ENCODE measurements around the gene FGFR2. TPM values are rescaled to one million over a fixed set of nuclear protein-coding genes. Genes with fewer than 3 reads are reported as not detected.

Gene FGFR2
- total and polyA plus RNA-seq, 2 donors (not counting 3 experiments of a cell fraction or from before 2014, with no cell fraction given): 0.06 TPM; not detected in 1

- Histone ChIP-seq H3K9me3 (replicated peaks; ENCODE audit: control insufficient read depth, insufficient read depth, low read length) (no peaks in the 10 kb centered on the region), H3K79me2 (ENCODE audit: control insufficient read depth, insufficient read depth, low read length) (no peaks in the 10 kb centered on the region), H3K27me3 (ENCODE audit: control insufficient read depth in 2 of 2, insufficient read depth in 2 of 2, low read length in 2 of 2) (no peaks in the 10 kb centered on the region), H3K4me1 (ENCODE audit: control insufficient read depth, extremely low read depth, insufficient read depth, low read length) (no peaks in the 10 kb centered on the region), H3K4me2 (ENCODE audit: insufficient read depth, low read length) (no peak overlapping the region), H3K4me3 (replicated peaks in 1 of 3; ENCODE audit: insufficient read depth in 1 of 3, low read depth in 1 of 3, low read length in 3 of 3) (no peak overlapping the region), H2AFZ (ENCODE audit: low read depth, low read length) (no peak overlapping the region), H3K36me3 (ENCODE audit: control insufficient read depth in 2 of 2, extremely low read depth in 1 of 2, insufficient read depth in 2 of 2, low read length in 2 of 2) (no peaks in the 10 kb centered on the region), H4K20me1 (replicated peaks; ENCODE audit: control insufficient read depth, extremely low read depth, insufficient read depth, low read length) (no peaks in the 10 kb centered on the region), H3K9ac (replicated peaks; ENCODE audit: extremely low read depth, insufficient read depth, low read length) (no peak overlapping the region), H3K27ac (ENCODE audit: insufficient read depth, low read depth, low read length) (no peak overlapping the region), H3K9me1 (replicated peaks; ENCODE audit: control insufficient read depth, extremely low read depth, insufficient read depth, low read length) (no peaks in the 10 kb centered on the region)
- dilution Hi-C loops (cut with MboI; ENCODE audit: extremely low pct_ligation_motif_present, low sequenced_read_pairs) (no loop called here), intact Hi-C loops (cut with micrococcal nuclease) (no loop called here)
- FAIRE-seq (no peak), DNase-seq (ENCODE audit: low read depth, low spot score) (no peak)
- BruUV-seq (replicated peaks): no TSS peak
- TF ChIP-seq EZH2 (IDR thresholded peaks at IDR 0.05; ENCODE audit: borderline replicate concordance, low read depth, low read length, severe bottlenecking) (no peak), FOS (IDR thresholded peaks at IDR 0.05; ENCODE audit: borderline replicate concordance, insufficient read depth, low read length) (no peak), MYC (IDR thresholded peaks at IDR 0.05; ENCODE audit: low read depth, low read length) (no peak), JUN (IDR thresholded peaks at IDR 0.05; ENCODE audit: borderline replicate concordance, insufficient read depth, insufficient read length, low read depth) (no peak), POLR2A (IDR thresholded peaks at IDR 0.05; ENCODE audit: low read depth, low read length) (no peak), POLR2AphosphoS5 (IDR thresholded peaks at IDR 0.05; ENCODE audit: insufficient read depth, low read depth, low read length) (no peak), MAX (IDR thresholded peaks at IDR 0.05; ENCODE audit: insufficient read depth, insufficient read length) (no peak), CTCF (IDR thresholded peaks at IDR 0.05; ENCODE audit: extremely low read depth in 1 of 2, insufficient read depth in 1 of 2, low read depth in 1 of 2, low read length in 2 of 2) (no peak), GATA2 (IDR thresholded peaks at IDR 0.05; ENCODE audit: insufficient read depth, insufficient read length, low read depth, low read length) (no peak)
- ChIA-PET CTCF (no interaction called here), POLR2A (no interaction called here)
Observed at GRCh38 chr10:121576139-121576538, 22.1 kb downstream of the FGFR2 start.
